GM19468 (cell line): ENCODE measurements around the gene ZNF668.

Source experiments
- ATAC-seq: cut with Tn5 transposase; IDR thresholded peaks from one replicate; pipeline ENCODE4 v1.9.1; 2021; ENCODE audit warnings: mild to moderate bottlenecking, moderate library complexity, moderate number of reproducible peaks; ENCODE audit not compliant: unreplicated experiment; ENCODE audit errors: extremely low read depth

Gene ZNF668

GRCh38 chr16:31082368-31083045 is 8.5 kb upstream of the ZNF668 start:
- ATAC-seq = no peak

- no peak for ATAC-seq
Measured at GRCh38 chr16:31081428-31082351, 7.7 kb upstream of the ZNF668 start.

GRCh38 chr16:31080756-31081419 is 6.8 kb upstream of the ZNF668 start:
- no peak for ATAC-seq

- ATAC-seq = no peak
Measured at GRCh38 chr16:31080035-31080629, 6.1 kb upstream of the ZNF668 start.

GRCh38 chr16:31079342-31079944 is 5.4 kb upstream of the ZNF668 start:
- no peak for ATAC-seq

GRCh38 chr16:31078597-31079341 is 4.7 kb upstream of the ZNF668 start:
- no peak for ATAC-seq

GRCh38 chr16:31077592-31078396 is 3.8 kb upstream of the ZNF668 start:
- ATAC-seq = no peak

GRCh38 chr16:31077024-31077423 is 3.0 kb upstream of the ZNF668 start:
- no peak for ATAC-seq

GRCh38 chr16:31076319-31076718 is 2.3 kb upstream of the ZNF668 start:
- no peak for ATAC-seq

- ATAC-seq = no peak
Measured at GRCh38 chr16:31074814-31075183, 759 bp upstream of the ZNF668 start.

GRCh38 chr16:31073142-31073969 is 684 bp downstream of the ZNF668 start:
- ATAC-seq = peak; percentile 23

- ATAC-seq = no peak
Measured at GRCh38 chr16:31072540-31073141, 1.4 kb downstream of the ZNF668 start.

- no peak for ATAC-seq
Measured at GRCh38 chr16:31071861-31072260, 2.2 kb downstream of the ZNF668 start.

- ATAC-seq = no peak
Measured at GRCh38 chr16:31067342-31067741, 6.7 kb downstream of the ZNF668 start.

- no peak for ATAC-seq
Measured at GRCh38 chr16:31064882-31065461, 9.1 kb downstream of the ZNF668 start.

- no peak for ATAC-seq
Measured at GRCh38 chr16:31063843-31064611, 10.0 kb downstream of the ZNF668 start.
